NB4 (cell line): ENCODE results near the gene GRIN2B.

Experiments used
- DNase-seq: peaks from one replicate; pipeline ENCODE4 v3.0.0; 2010; ENCODE audit warnings: low read depth
- H3K4me3 ChIP-seq: one replicate; pipeline ENCODE4 v1.5.1; 2011; ENCODE audit warnings: mild to moderate bottlenecking, low read depth, low read length, moderate library complexity
- MYC ChIP-seq: IDR thresholded peaks from 2 replicates; pipeline ENCODE4 v1.6.1; 2011; ENCODE audit warnings: low read depth, low read length
- POLR2A ChIP-seq: IDR thresholded peaks from 2 replicates; pipeline ENCODE4 v1.6.1; 2011; ENCODE audit warnings: mild to moderate bottlenecking; ENCODE audit not compliant: insufficient read length; ENCODE audit errors: extremely low read depth
- TF ChIP-seq, protein P1 (sequence below): IDR thresholded peaks from 2 replicates; pipeline ENCODE4 v1.6.1; 2011; ENCODE audit warnings: low read depth, low read length
- TF ChIP-seq, protein P2 (sequence below): IDR thresholded peaks from one replicate; pipeline ENCODE4 v1.5.1; 2012; ENCODE audit warnings: low read depth, low read length

GRIN2B gene

DNA sequence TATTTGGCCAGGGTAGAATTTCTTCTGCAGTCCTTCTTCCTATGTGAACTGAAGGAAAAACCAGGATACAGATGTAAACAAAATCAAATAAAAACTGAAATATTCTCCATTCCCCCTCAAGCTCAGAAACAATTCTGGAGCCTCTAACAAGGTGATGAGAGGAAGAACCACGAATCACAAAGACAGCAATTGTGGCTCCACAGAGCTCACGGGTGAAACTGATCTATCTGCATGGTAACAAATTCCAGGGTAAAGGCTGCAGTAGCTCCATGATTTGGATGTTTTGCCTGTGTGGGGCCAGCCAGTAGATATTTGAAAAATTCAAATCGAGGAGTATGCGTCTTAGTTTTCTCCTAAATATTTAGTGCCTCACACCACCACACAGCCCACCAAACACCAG is 10.6 kb downstream of the GRIN2B start:
- no peak for DNase-seq
- H3K4me3 ChIP-seq = no peak overlapping the region
- TF ChIP-seq, protein P1, sequence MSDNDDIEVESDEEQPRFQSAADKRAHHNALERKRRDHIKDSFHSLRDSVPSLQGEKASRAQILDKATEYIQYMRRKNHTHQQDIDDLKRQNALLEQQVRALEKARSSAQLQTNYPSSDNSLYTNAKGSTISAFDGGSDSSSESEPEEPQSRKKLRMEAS = no peak
- TF ChIP-seq MYC = no peak
- TF ChIP-seq, protein P2, sequence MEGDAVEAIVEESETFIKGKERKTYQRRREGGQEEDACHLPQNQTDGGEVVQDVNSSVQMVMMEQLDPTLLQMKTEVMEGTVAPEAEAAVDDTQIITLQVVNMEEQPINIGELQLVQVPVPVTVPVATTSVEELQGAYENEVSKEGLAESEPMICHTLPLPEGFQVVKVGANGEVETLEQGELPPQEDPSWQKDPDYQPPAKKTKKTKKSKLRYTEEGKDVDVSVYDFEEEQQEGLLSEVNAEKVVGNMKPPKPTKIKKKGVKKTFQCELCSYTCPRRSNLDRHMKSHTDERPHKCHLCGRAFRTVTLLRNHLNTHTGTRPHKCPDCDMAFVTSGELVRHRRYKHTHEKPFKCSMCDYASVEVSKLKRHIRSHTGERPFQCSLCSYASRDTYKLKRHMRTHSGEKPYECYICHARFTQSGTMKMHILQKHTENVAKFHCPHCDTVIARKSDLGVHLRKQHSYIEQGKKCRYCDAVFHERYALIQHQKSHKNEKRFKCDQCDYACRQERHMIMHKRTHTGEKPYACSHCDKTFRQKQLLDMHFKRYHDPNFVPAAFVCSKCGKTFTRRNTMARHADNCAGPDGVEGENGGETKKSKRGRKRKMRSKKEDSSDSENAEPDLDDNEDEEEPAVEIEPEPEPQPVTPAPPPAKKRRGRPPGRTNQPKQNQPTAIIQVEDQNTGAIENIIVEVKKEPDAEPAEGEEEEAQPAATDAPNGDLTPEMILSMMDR = no peak
- TF ChIP-seq POLR2A = no peak

DNA sequence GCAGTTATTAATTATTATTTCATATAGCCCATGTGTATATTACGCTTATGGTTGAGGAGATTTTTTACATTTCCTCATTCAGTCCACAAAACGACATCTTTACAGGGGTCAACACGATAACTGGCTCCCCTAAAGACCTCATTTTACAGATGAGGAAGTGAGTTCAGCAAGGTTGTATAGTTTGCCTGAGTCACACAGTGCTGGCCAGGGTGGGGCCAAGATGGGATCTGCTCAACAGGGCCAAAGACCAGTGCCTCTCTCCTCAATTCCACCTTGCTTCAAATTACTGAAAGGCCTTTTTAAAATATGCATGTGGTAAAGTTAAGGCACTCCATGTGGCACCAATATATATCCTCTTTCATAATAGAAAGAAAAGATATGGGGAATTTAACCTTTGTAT is 13.1 kb downstream of the GRIN2B start:
- TF ChIP-seq MYC (no peak), POLR2A (no peak)
- TF ChIP-seq, protein P2 = no peak
- TF ChIP-seq, protein P1 = no peak
- no peak for DNase-seq
- no peak overlapping the region for H3K4me3 ChIP-seq

DNA sequence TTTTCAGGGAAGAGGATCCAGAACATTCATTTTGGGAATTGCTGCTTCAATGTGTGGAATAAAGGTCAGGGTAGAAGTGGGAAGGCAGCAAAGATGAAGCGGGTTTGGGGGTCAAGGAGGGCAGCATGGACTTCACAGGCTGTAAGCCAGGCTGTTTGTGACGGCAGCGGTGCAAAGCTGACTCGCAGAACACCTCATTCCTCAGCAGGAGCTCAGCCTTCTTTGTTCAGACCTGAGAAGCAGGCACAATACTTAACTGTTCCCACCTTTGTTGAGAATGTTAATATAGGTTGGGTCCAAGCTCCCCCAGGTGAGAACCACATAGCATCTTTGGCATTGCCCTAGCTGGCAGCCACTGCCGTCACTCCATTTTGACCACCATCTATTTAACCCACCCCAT is 16.7 kb downstream of the GRIN2B start:
- H3K4me3 ChIP-seq = no peak overlapping the region
- DNase-seq = no peak
- TF ChIP-seq, protein P1 = no peak
- TF ChIP-seq MYC (no peak), POLR2A (no peak)

DNA sequence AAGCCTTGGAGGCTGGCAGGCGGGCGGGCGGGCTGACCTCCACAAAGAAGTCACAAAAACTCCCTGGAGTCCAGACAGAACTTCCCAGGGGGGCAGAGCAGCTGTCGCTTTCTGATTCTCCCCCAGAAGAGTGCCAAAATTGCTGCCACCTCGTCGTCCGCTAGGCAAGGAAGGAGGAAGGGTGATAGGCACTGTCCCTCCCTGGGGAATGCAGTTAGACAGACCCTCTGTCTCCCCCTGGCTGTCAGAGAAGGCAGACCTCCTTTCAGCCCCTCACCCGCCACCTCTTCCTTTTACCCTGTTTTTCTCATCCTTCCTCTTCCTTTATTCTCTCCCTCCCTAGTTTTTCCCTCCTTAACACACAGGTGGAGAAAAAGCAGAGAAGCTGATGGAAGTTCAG is 18.7 kb downstream of the GRIN2B start:
- TF ChIP-seq MYC = no peak
- TF ChIP-seq, protein P2 = peak; percentile 70
- TF ChIP-seq POLR2A = no peak
- TF ChIP-seq, protein P1 = no peak
- no peak overlapping the region for H3K4me3 ChIP-seq
- DNase-seq = peak; percentile 51

DNA sequence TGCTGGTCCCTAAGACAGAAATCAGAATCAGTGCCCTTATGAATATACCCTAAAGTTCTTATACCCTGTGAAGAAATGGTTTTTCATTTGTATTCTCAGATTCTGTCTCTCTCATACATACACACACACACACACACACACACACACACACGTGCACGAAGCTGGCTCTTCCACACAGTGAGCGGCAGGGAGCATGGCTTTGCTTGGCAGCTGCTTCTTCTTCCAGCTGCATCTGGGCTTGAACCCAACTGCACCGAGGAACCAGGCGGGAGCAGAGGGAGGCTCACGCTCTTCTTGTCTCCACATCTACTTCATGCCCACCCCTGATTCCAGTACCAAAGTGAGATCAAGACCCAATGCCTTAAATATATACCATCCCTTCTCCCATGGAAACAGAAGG is 19.4 kb downstream of the GRIN2B start:
- TF ChIP-seq POLR2A = no peak
- no peak for TF ChIP-seq MYC
- TF ChIP-seq, protein P2 = no peak
- TF ChIP-seq, protein P1 = no peak
- no peak overlapping the region for H3K4me3 ChIP-seq
- DNase-seq = no peak

DNA sequence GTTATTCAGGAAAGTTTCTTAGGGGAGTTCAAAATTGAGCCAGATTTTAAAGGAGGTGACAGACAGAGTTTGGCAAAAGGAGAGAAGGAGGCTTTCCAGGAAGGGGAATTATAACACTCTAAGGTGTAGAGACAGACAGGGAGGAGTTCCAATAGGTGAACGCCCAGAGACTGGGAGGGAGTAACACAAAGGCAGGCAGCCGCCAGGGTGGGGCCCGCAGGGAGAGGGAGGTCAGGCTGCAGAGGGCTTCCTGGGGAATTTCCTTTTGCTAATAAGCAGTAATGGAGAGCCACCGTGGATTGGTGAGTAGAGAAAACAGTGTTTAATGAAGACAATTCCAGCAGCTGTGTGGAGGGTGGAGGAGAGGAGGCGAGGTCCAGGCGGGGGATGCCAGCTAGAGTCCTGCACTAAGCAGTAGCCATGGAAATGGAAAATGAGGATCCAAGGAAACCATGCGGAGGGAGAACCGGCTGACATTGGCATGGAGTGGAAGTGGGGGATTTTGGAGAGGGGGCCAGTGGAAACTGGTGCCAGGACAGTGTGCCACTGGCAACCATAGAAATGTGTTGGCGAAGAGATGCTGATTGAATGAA is 22.2 kb downstream of the GRIN2B start:
- TF ChIP-seq, protein P1 = no peak
- TF ChIP-seq POLR2A = no peak
- TF ChIP-seq, protein P2 = no peak
- no peak for TF ChIP-seq MYC
- H3K4me3 ChIP-seq = no peak overlapping the region
- no peak for DNase-seq
